GM06990 (cell line): ENCODE measurements around the gene DOC2B.
"Not testable (repeated sequence)": the region's sequence is repeated elsewhere in the genome, so short reads cannot be mapped to it uniquely, and the experiment has no call there.

ENCODE experiments used
- DNase-seq: peaks from one replicate; pipeline ENCODE4 v3.0.0-alpha.2; 2011; ENCODE audit not compliant: insufficient read length; ENCODE audit errors: extremely low read depth
- H3K27me3 ChIP-seq: replicated peaks from 2 replicates; pipeline ENCODE4 v1.6.0; 2011; ENCODE audit warnings: low read length; ENCODE audit not compliant: control insufficient read depth, insufficient read depth
- H3K36me3 ChIP-seq: 2 replicates; pipeline ENCODE4 v1.5.1; 2011; ENCODE audit warnings: low read length; ENCODE audit not compliant: control insufficient read depth, insufficient read depth
- H3K4me3 ChIP-seq: replicated peaks from 2 replicates; pipeline ENCODE4 v1.5.1; 2011; ENCODE audit warnings: low read depth, mild to moderate bottlenecking, control low read depth, low read length
- CTCF ChIP-seq: IDR thresholded peaks from 2 replicates; pipeline ENCODE4 v1.5.1; 2011; ENCODE audit warnings: low read length, control low read depth, mild to moderate bottlenecking, inconsistent platforms; ENCODE audit not compliant: insufficient read depth, poor library complexity, severe bottlenecking

The DOC2B gene

GRCh38 chr17:136531-136930 lies 44.9 kb downstream of the DOC2B start:
- DNase-seq, H3K4me3 ChIP-seq, H3K36me3 ChIP-seq, H3K27me3 ChIP-seq: not testable (repeated sequence)
- TF ChIP-seq CTCF, result peak; percentile 42

- not testable (repeated sequence) for H3K36me3 ChIP-seq, DNase-seq, H3K4me3 ChIP-seq, H3K27me3 ChIP-seq
Measured at GRCh38 chr17:135895-136294, 45.6 kb downstream of the DOC2B start.

GRCh38 chr17:135022-135421 lies 46.4 kb downstream of the DOC2B start:
- DNase-seq, H3K27me3 ChIP-seq: not testable (repeated sequence)

GRCh38 chr17:134332-134785 lies 47.1 kb downstream of the DOC2B start:
- not testable (repeated sequence) for H3K4me3 ChIP-seq, H3K36me3 ChIP-seq, DNase-seq, H3K27me3 ChIP-seq
- TF ChIP-seq CTCF, result peak; percentile 55

More at GRCh38 chr17:135022-135421, 46.4 kb downstream of the DOC2B start:
- H3K36me3 ChIP-seq, H3K4me3 ChIP-seq: not testable (repeated sequence)

- H3K36me3 ChIP-seq, DNase-seq, H3K4me3 ChIP-seq, H3K27me3 ChIP-seq: not testable (repeated sequence)
Measured at GRCh38 chr17:133932-134331, 47.5 kb downstream of the DOC2B start.

- DNase-seq, H3K4me3 ChIP-seq, H3K27me3 ChIP-seq, H3K36me3 ChIP-seq: not testable (repeated sequence)
- TF ChIP-seq CTCF, result peak; percentile 37
Measured at GRCh38 chr17:118339-118917, 63.0 kb downstream of the DOC2B start.

- not testable (repeated sequence) for H3K4me3 ChIP-seq
Measured at GRCh38 chr17:113111-113510, 68.3 kb downstream of the DOC2B start.

More at GRCh38 chr17:113111-113510, 68.3 kb downstream of the DOC2B start:
- DNase-seq, H3K36me3 ChIP-seq, H3K27me3 ChIP-seq: not testable (repeated sequence)
